Ovary (tissue), 9 donors: ENCODE measurements around the gene SLC25A47. TPM values are rescaled to one million over a fixed set of nuclear protein-coding genes. Genes with fewer than 3 reads are reported as not detected.
A peak's percentile ranks its signal among the peaks of the same experiment; 100 is the strongest.

ENCODE experiments used
- DNase-seq, 5 donors: peaks; one replicate each; pipeline ENCODE4 v3.0.0-alpha.2; 2019 to 2020
- H3K27ac ChIP-seq, 2 donors: fragments of 200-600 bp; one replicate each; pipeline versions ENCODE4 v1.5.1 to v1.8.0; 2019 to 2022
- H3K27me3 ChIP-seq: fragments of 200-600 bp; one replicate; pipeline ENCODE4 v1.8.0; 2022
- H3K36me3 ChIP-seq: fragments of 200-600 bp; sonication (generic); one replicate; pipeline ENCODE4 v1.5.1; 2019
- H3K4me1 ChIP-seq: one replicate; pipeline ENCODE4 v1.8.1; 2013; ENCODE audit warnings: mild to moderate bottlenecking, moderate library complexity; ENCODE audit not compliant: insufficient read depth
- H3K4me3 ChIP-seq: fragments of 200-600 bp; sonication (generic); one replicate; pipeline ENCODE4 v1.5.1; 2017
- H3K9me3 ChIP-seq, 2 donors: fragments of 200-600 bp in 1 of 2; sonication (generic) in 1 of 2; one replicate each; pipeline versions ENCODE4 v1.5.1 to v1.8.1; 2013 to 2019; ENCODE audit warnings: mild to moderate bottlenecking in 1 of 2, moderate library complexity in 1 of 2
- EP300 ChIP-seq: sonication (generic); formaldehyde crosslinking; IDR thresholded peaks from one replicate; pipeline ENCODE4 v1.6.1; 2017; ENCODE audit warnings: antibody characterized with exemption
- POLR2A ChIP-seq: fragments of 450-650 bp; IDR thresholded peaks from one replicate; pipeline ENCODE4 v1.6.1; 2017; ENCODE audit warnings: antibody characterized with exemption, mild to moderate bottlenecking, moderate library complexity
- WGBS, 3 donors: extraction: QIAGEN DNeasy Blood & Tissue Kit in 1 of 3; methylation state at CpG; one replicate each; pipeline versions ENCODE4 v1.1.5 to v1.1.7; 2013 to 2017; 5-methylcytosine and 5-hydroxymethylcytosine counted together
- intact Hi-C, 4 donors: fragments of 100-400 bp; cut with DNase I; formaldehyde crosslinking; loops; one replicate each; pipeline versions ENCODE4 v1.11.0 to v1.15.1; 2022 to 2023
- polyA plus RNA-seq, 2 donors: library from polyadenylated mRNA; stranded (reverse); fragments of 200-250 nt in 1 of 2; fragments of 350-450 nt in 1 of 2; fragmentation: Illumina TruSeq in 1 of 2; extraction: RNeasy Lipid Tissue Mini Kit (QIAGEN cat#74804) in 1 of 2; gene quantifications; one replicate each; pipeline ENCODE4 v1.2.3, GENCODE V29; 2013 to 2014
- total RNA-seq, 7 donors: library from RNA; depleted of rRNA in 2 of 7; stranded (reverse); fragments of >200 nt in 2 of 7; fragmentation: NEBNext Ultra II Directional in 3 of 7; extraction: Animal tissue kit (Norgen Biotek cat#: 25700) in 3 of 7; gene quantifications; one replicate each; pipeline versions ENCODE4 v1.1.0 to v1.2.4, GENCODE V29; 2016 to 2023
- TF ChIP-seq, protein P1 (sequence below), 3 donors: fragments of 450-650 bp in 2 of 3; fragments of 200-600 bp in 1 of 3; IDR thresholded peaks; one replicate each; pipeline versions ENCODE4 v1.5.1 to v1.8.0; 2016 to 2022; ENCODE audit warnings: antibody characterized with exemption in 3 of 3, mild to moderate bottlenecking in 1 of 3
- donor health status: DM: no; HTN: no; CAD: no; lungs with moderate emphysema.
- donor health status: DM: no; HTN: no; CAD: no.
- donor health status: Bipolar disorder and iron deficiency.
- donor health status: DM: yes; HTN: yes; CAD: no.
- donor health status: DM: no; HTN: no; CAD: no.
- donor health status: DM: yes; HTN: yes; CAD: no.

Gene SLC25A47
- total and polyA plus RNA-seq, 9 donors, result not detected

DNA sequence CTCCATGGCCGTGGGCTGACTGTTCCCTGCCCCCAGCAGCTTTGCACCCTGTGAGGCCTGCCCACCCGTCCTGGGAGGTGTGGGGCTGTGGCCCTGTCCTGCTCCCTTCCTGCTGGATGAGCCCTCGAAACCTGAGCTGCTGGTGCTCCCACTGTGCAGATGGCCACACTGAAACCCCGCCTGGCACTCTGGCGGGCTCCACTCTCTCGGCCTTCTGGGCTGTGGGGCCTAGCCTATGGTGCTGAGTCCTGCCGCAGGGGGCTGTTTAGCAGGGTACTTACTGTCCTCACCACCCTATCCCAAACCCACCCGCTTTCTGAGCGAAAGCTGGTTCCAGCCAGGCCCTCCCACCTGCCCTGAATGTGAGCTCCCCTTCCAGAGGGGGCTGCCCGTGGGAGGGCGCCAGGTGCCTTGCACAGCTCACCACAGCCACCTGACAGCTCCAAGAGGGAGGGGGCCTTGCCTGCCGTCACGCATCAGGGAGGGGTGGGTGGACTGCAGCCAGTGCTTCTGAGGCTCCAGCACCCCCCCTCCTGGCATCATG is 7.3 kb downstream of the SLC25A47 start:
- Histone ChIP-seq H3K9me3 (no peaks in the 10 kb centered on the region), H3K27ac (no peak overlapping the region), H3K36me3 (no peaks in the 10 kb centered on the region), H3K4me1 (no peaks in the 10 kb centered on the region), H3K4me3 (no peak overlapping the region), H3K27me3 (no peaks in the 10 kb centered on the region)
- no peak for DNase-seq
- no peak for TF ChIP-seq POLR2A
- TF ChIP-seq, protein P1, sequence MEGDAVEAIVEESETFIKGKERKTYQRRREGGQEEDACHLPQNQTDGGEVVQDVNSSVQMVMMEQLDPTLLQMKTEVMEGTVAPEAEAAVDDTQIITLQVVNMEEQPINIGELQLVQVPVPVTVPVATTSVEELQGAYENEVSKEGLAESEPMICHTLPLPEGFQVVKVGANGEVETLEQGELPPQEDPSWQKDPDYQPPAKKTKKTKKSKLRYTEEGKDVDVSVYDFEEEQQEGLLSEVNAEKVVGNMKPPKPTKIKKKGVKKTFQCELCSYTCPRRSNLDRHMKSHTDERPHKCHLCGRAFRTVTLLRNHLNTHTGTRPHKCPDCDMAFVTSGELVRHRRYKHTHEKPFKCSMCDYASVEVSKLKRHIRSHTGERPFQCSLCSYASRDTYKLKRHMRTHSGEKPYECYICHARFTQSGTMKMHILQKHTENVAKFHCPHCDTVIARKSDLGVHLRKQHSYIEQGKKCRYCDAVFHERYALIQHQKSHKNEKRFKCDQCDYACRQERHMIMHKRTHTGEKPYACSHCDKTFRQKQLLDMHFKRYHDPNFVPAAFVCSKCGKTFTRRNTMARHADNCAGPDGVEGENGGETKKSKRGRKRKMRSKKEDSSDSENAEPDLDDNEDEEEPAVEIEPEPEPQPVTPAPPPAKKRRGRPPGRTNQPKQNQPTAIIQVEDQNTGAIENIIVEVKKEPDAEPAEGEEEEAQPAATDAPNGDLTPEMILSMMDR (IDR thresholded peaks at IDR 0.05), result no peak
- no peak for TF ChIP-seq EP300
- intact Hi-C loops, result no loop called here
- WGBS, 3 donors, result 71 to 81% (median 80%) methylated on average over 12 to 13 of the region's 13 CpGs

DNA sequence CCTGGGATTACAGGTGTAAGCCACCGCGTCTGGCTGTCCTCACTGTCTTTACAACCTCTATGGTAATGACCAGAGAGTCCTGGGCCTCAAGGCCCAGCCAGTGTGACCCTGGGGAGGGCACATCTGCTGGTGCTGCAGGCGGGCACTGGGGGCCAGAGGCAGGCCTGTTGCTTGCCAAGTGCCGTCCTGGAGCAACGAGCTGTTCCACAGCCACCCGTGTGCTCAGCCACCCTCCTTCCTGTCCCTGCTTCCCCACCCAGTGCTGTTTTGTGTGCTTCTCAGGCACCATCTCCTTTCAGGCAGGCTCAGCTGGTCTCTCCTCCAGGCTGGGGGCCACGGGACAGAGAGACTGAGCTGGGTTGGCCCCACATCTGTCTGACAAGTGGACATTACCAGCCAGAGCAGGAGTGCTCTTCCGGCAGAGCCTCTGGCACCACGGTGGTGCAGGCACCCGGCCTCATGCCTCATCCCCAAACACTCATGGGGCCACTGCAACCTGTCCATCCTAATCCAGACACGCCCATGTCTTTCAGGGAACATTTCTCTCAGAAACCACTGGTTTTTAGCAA is 9.0 kb downstream of the SLC25A47 start:
- no peak overlapping the region for H3K4me3 ChIP-seq
- H3K27ac ChIP-seq, result no peak overlapping the region
- no peak for DNase-seq
- H3K4me1 ChIP-seq, result no peaks in the 10 kb centered on the region
- H3K36me3 ChIP-seq, result no peaks in the 10 kb centered on the region
- no peaks in the 10 kb centered on the region for H3K27me3 ChIP-seq
- WGBS, 3 donors, result 80 to 85% (median 81%) methylated on average over 10 to 11 of the region's 11 CpGs
- TF ChIP-seq EP300 (no peak), POLR2A (no peak)
- TF ChIP-seq, protein P1 (IDR thresholded peaks at IDR 0.05), result no peak
- no peaks in the 10 kb centered on the region for H3K9me3 ChIP-seq
- intact Hi-C loops, result no loop called here

DNA sequence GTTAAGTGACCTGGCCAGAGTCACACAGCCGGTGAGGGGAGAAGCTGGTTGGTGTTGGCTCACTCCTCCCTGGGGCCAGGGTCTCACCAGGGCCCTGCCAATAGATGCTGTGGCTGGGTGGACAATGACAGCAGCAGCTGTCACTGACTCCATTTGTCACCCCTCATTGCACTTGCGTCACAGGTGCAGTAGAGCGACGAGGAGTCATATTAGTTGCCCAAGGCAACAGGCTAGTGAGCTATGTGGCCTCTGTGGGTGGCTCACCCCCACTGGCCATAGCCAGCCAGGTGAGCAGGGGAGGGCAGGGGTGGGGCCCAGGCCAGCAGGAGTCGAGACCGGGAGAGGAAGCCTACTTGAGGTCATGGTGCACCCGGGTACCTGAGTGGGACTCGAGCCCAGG is 9.7 kb downstream of the SLC25A47 start:
- TF ChIP-seq EP300 (no peak), POLR2A (no peak)
- TF ChIP-seq, protein P1 (IDR thresholded peaks at IDR 0.05), result no peak
- Histone ChIP-seq H3K9me3 (no peaks in the 10 kb centered on the region), H3K27ac (no peak overlapping the region), H3K27me3 (no peaks in the 10 kb centered on the region), H3K4me1 (no peaks in the 10 kb centered on the region), H3K4me3 (no peak overlapping the region), H3K36me3 (no peaks in the 10 kb centered on the region)
- DNase-seq, result peak in 1 of 5 donors; percentile 8
- intact Hi-C loops, result no loop called here
- 87 to 92% (median 88%) methylated on average over 5 to 8 of the region's 8 CpGs for WGBS, 3 donors

DNA sequence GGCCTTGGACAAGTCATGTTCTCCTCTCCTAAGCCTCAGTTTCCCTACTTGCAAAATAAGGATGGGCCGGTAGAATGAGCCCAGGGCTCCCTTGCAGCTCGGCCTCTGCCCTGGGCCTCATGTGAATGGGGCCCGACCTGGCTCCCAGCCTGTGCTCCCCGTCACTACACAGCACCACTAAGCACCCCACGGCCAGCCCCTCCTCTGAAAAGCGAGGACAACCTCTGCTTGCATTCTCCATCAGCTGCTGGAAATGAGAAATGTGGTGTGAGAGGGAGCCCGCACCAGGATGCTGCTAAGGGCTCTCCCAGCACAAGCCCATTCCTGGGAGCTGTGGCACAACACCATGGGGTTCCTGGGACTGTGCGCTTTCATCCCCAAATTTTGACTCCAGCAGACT is 10.2 kb downstream of the SLC25A47 start:
- Histone ChIP-seq H3K27ac (no peak overlapping the region), H3K4me1 (no peaks in the 10 kb centered on the region), H3K9me3 (no peaks in the 10 kb centered on the region), H3K27me3 (no peaks in the 10 kb centered on the region), H3K36me3 (no peaks in the 10 kb centered on the region), H3K4me3 (no peak overlapping the region)
- WGBS, 3 donors, result 88 to 98% (median 91%) methylated on average over 8 of the region's 8 CpGs
- TF ChIP-seq EP300, result no peak
- TF ChIP-seq POLR2A, result no peak
- TF ChIP-seq, protein P1 (IDR thresholded peaks at IDR 0.05), result no peak
- intact Hi-C loops, result no loop called here
- peak in 1 of 5 donors; percentile 6 for DNase-seq
